ENCODE data around the gene GRPEL1.
"Not testable (repeated sequence)": the region's sequence is repeated elsewhere in the genome, so short reads cannot be mapped to it uniquely, and the experiment has no call there.

GRPEL1 gene

DNA sequence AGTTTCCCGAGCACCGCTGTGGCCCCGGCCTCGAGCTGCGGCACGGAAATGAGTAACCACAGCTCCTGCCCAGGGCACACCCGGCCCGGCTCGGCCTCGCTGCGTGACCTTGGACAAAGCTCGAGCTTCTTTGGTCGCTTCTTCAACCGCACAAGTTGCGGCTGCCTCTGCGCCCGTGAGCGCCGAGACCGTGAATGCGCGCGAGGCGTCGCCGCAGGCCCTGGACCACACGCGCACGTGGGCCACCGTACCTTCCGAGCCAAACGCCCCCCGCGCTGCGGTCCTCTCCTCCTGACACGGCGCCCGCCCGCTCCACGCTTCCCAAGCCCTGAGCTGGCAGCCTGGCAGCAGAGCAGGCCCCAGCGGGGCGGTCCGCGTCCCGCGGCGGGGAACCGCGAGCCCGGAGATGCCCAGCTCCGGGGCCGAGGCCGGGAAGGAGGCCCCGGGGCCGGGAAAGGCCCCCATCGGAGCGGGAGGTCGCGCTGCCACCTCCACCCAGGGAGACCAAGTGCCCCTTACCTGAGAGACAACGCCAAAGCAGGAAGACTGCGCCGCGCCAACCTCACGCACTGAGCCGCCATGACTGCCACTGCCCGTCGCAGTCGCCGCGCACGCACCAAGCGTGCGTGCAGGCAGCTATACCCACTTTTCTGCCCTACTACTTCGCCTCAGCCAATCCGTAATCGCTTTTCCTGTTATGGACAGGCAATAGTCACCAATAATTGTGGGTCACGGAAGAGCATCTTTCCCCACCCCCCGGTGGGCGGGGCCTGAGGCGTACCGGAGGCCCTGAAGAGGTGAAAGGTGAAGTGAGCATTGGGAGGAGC, at the start of gene GRPEL1:
GRPEL1 (minus strand) TSS at position 613 of the 827 bp plus-strand sequence; CDS start at position 581, 32 bp downstream.
- DNase-seq (ENCODE audit: low read depth): peak; percentile 99

DNA sequence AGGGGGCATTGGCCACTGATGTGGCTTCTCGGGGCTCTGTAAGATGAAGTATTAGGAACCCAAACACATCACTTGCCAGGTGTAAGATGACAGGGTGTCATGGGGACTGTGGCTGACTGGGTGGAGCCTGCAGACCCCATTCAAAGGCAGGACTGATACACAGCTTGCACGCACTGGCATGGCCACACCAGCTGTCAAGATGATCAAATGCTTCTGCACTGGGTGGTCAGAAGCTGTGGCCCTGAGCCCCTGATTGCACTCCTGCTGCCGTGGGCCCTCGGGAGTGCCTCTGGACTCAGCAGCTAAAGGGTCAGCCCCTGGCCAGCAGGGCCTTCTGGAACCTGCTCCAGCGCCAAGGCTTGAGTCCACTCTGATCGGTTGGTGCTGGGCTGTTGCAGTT, 48.8 kb upstream of the GRPEL1 start:
- no peak for DNase-seq (ENCODE audit: low read depth)

DNA sequence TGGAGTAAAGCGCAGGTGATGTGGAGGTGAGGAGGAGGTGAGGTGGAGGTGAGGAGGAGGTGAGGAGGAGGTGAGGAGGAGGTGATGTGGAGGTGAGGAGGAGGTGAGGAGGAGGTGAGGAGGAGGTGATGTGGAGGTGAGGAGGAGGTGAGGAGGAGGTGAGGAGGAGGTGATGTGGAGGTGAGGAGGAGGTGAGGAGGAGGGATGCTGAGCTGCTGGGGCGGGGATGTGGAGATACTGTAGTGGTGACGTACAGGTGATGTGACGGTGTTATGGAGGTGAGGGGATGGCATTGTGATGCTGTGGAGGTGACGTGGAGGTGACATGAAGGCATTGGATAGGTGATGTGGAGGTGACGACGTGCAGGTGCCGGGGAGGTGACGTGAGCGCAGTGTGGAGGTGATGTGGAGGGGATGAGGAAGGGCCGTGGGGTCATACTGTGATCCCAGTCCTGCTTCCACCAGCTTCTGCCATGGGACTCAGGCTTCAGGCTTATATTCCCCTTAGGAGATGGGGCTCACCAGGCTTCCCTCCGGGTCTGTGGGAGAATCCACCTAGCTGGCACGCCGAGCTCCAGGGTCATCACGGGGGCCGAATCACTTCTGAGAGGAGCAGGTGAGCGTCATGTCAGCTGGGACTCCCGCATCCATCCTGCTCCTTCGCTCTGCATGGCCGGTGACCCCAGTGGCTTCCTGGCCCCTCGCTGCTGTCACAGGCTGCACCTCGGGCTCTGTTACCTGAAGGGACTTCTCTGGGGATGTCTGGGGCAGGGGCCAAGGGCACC, 47.9 kb upstream of the GRPEL1 start:
- no peak for DNase-seq (ENCODE audit: low read depth)

DNA sequence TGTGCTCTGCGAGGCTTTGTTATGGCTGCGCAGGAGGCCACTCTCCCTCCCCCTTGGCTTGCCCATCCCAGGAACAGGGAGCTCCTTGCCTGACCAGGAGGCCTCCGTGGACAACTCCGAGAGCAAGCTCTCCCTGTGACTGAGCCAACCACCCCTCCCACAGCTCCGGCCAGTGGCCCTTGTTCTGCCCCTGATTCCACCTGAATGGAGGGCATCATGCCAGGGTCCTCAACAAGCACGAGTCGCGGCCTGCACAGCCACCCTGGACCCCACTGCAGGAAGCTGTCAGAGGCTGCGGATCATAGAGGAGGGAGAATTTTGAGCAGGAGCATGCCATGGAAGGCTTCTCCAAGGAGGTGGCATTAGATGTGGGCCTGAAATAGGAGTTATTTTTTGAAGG, 44.8 kb upstream of the GRPEL1 start:
- DNase-seq (ENCODE audit: low read depth): no peak

DNA sequence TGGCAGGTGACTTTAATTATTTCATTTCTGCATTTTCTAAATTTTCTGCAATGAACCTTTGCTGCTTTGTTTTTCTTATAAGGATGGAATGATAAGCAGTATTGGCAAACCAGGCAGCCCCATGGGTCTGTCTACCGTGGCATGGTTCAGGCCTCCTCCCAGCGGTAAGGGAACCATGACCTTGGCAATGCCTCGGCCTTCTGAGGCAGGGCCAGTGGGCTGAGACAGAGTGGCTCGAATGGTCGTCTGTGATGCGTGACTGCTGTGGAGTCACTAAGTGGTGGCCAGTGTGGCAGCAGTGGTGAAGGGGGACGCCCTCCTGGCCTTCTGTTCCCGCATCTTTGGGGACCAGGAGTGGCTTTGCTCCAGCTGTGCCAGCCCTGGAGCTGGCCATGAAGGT, 43.6 kb upstream of the GRPEL1 start:
- DNase-seq (ENCODE audit: low read depth): no peak

DNA sequence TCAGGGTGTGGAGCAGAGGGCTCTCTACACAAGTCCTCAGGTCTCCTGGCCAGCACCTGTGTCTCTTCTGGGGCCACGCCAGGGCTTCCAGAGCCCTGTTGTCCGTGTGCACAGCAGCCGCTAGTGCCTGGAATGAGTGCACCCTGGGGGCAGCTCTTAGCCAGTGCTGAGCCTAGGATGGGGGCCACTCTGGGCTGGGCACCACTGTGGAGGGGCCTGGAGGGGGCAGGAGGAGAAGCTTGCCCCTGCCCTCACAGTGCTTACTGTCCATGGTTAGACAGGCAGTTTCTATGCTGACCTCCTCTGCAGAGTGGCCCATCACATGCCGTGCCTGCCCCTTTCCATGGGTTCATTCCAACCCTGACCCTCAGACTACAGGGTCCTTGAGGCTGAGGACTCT, 42.7 kb upstream of the GRPEL1 start:
- no peak for DNase-seq (ENCODE audit: low read depth)

DNA sequence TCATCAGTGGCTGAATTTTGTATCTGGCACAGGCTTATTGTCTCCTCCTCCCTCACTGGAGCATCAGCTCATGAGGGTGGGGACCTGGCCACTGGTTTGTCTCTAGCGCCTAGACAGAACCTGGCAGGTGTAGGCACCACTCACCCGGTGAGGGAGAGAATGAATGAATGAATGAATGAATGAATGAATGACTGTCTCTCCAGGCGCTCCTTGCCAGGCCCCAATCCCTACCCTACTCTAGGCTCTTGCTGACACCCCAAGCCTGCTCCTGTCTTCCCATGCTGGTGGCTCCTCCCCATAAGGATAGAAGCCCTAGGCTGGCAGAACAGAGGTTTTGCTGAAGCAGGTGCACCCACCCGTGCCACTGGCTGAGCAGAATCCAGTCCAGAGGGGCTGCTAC, 41.3 kb upstream of the GRPEL1 start:
- no peak for DNase-seq (ENCODE audit: low read depth)

DNA sequence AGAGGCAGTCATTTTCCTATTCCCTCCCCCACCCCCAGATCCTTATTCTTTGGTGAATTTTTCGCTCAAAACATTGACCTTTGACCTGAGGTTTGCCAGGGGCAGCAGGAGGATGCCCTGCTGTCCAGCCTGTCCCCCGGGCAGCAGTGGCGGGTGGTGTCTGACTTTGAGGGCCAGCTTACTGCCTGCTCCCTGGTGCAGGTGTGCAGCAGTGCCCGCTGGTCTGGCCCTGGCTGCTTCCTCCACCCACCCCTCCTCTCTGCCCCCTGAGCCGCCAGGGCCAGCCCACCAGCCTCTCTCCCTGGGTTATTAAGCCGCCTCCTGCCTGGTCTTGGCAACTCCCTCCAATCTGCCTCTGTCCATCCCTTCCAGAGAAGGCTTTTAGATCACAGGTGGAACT, 40.8 kb upstream of the GRPEL1 start:
- no peak for DNase-seq (ENCODE audit: low read depth)

DNA sequence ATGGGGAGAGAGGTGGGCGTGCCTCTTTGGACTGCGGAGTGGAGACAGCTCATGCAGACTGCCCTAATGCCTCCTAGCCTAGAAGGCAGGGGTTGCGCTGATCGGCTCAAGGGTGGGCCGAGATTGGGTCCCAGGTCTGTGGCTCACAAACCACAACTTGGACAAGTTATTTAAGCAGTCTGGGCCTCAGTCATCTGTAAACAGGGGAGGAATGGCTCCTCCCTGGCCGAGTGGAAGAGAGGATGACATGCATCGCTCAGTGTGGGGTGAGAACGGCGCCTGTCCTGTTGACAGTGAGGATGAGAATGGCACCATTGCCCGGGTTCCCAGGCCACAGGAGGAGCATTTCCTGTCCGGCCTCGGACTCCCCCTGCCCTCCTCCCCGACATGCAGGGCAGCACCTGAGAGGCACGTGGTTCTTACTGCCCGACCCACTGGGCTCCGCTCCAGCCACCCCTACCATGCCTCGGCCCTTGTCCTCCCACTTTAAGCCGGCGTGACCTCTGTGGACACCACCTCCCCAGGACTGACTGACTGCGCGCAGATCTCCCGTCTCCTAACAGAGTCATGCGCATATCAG, 40.3 kb upstream of the GRPEL1 start:
- no peak for DNase-seq (ENCODE audit: low read depth)

DNA sequence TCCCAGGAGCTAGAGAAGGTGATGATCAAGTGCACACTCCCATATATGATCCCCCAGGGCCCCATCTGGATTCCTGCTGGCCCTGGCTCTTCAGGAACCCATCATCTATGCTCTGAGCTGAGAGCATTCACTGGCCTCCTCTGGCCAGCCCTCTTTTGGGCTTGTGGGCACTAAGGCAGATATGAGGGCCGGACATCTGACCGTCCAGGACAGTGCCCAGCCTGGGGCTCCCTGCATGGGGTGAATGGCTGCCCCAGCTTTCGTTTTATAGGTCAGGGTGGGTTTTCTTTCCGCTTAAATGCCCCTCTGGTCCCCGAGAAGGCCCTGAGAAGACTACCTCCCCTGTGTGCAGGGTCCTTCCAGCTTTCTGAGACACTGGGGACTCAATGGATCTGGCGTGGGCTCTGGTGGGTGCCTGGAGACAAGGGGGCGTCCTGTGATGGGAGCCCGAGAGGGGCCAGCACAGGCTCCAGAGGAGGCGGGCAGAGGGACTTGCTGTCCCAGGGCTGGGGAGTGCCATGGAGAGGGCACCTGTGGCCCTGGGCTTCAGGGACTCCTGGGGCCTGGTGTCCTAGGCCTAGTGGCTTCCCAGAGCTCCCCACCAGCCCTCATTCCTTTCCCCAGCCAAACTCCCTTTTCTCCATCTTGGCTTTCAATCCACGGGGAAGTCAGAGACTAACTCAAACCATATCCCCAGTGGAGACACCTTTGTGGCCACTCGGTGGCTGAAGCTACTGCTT, 39.5 kb upstream of the GRPEL1 start:
- DNase-seq (ENCODE audit: low read depth): no peak

DNA sequence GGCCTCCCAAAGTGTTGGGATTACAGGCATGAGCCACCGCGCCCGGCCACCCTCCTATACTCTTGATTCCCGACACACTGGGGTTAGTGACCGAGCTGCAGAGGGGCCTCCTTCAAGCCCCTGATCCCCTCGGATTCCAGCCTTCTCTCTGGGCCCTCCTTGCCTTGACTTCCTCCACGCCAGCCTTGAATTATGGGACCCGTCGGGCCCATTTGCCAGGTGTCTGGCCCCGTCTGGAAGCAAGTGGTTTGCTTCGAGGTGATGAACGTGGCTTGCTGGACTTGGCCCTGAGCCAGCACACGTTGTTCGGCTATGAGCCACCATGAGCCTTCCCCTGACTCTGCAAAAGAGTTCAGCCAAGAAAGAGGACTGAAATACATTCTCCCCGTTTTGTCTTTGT, 37.4 kb upstream of the GRPEL1 start:
- DNase-seq (ENCODE audit: low read depth): no peak

DNA sequence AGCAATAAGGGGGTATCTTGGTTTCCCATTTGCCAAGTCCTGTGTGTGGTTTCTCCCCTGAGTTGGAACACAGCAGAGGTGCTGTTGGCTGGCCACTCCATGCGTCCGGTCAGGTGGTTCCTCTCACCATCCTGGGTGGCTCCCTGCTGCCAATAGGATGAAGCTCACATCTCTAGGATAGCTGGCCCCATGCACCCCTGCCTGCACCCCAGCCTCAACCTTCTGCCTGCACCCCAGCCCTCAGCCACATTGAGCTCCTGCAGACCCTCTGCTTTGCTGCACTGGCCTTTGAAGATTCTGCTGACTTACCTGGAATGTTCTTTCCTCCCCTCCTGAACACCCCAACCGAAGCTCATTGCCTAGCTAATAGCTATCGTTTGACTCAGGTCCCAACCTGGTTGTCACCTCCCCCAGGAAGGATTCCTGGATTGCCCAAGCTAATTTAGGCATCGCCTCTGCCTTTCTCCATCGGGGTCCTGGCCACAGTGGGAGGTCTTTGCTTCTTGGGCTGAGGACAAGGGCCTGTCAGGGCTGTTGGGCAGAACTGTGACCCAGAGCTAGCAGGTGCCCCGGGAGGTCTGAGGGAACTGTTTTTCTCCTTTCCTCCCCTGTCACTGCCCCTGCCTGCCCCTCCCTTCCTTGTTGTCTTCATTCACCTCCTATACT, 36.6 kb upstream of the GRPEL1 start:
- DNase-seq (ENCODE audit: low read depth): no peak

DNA sequence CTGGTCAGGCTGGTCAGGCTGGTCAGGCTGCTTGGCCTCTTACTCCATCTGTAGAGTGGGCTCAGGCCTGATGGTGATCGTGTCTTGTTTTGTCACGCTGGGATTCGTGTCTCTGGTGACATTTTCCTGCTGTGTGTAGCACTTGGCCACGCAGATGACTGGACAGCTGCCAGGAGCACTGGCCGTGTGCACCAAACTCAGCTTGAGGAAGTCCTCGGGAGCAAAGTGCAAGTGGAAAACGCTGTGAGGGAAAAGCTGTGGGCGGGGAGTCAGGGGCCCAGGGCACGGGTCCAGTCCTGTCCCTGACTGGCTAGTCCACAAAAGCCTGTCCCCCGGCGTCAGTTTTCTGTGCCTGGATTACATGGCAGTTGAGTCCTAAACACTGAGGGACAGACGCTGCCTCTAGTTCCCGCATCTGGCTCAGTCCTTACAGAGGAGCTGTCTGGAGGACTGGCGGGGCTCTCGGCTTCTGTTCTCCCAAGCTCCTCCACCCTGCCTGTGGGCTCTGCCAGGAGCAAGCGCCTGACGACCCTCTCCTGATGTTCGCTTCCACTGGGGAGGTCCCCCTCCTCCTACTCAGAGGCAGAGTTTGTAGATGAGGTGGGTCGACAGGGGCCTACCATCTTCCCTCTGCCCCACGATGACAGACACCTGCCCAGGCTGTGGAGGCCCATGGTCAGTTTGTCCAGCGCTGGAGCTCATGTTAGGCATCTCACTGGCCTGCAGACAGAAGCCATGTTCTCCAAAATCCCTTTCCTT, 35.9 kb upstream of the GRPEL1 start:
- DNase-seq (ENCODE audit: low read depth): no peak

DNA sequence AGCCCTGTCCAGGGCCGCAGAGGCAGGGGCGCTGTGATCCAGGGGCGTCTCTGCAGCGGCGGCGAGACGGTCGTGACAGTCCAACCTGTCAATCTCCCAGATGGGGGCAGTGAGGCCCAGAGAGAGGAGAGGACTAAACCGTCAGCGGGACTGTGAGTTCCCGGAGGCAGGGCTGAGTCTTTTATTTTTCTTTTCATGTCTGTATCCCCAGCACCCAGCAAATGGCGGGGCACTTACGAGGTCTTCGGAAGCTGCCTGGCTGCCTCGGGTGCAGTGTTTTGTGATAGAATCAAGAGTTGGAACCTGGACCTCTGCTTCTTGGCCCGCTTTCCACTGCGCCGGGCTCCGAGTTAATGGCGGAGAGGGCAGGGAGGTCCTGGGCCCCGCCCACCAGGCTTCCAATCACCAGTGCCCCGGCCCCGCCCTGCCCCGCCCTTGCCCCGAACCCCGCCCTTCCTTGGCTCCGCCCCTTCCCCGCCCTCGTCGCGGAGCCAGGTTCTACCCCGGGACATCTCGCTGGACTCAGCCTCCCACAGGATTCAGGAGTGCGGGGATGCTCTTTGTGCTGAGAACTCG, 35.3 kb upstream of the GRPEL1 start:
- DNase-seq (ENCODE audit: low read depth): peak; percentile 88

DNA sequence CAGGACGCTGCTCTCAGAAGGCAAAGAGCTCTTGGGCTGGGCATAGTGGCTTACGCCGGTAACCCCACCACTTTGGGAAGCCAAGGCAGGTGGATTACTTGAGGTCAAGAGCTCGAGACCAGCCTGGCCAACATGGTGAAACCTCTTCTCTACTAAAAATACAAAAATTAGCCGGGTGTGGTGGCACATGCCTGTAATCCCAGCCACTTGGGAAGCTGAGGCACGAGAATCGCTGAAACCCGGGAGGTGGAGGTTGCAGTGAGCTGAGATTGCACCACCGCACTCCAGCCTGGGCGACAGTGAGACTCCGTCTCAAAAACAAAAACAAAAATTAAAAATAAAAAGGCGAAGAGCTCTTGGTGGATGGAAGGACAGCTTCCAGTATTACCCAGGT, 34.6 kb upstream of the GRPEL1 start:
- not testable (repeated sequence) for DNase-seq (ENCODE audit: low read depth)

DNA sequence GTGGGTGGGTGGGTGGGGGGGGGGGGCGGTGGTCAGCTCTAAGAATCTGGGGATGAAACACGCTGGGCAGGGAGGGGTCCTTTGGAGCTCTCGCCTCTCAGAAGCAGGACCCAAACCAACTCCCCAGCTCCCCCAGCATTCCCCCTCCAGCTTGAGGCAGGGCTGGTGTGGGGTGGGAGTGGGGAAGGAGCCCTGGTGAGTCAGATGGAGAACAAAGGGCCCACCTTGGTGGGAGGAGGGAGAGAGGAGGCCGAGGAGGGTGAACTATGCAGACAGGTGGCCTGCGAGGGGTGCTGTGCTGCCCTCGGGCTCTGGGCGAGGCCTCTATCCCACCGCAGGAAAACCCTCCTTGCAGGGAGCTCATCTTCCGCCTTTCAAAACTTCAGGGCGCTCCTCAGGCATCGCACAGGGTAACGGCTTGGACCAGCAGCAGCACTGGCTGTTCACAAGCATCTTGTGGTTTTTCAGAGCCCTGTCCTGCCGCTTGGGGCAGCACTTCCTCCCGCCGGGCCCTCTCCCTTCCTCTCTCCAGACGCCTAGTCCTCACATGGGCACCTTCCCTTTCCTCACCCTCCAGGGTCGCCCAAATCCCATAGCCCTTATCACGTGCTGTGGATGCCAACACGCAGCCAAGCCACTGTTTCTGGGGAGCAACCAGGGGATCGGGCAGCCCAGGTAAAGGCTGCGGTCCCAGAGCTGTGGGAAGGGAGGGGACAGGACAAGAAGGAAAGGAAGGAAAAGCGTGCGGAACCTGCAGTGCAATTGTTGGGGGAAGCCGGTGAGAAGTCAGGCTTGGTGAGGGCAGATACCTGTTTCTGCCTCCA, 34.0 kb upstream of the GRPEL1 start:
- DNase-seq (ENCODE audit: low read depth): peak; percentile 73

DNA sequence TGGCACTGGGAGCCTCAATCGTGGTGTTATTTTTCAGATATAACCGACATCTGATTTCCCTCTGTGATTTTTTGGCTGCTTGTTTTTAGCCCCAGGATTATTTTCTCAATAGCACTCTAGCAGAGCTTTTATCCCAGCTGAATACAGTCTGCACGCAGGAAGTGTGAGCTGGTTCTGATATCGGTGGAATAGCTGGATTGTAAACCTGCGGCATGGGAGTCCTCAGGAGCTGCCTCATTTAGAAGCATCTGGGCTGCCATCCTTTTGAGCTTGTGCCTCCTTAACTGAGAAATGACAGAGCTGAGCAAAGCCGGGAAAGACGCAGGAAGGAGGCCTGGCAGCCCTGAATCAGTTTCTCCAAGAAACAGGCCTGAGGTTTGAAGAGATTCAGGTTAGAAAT, 28.4 kb upstream of the GRPEL1 start:
- no peak for DNase-seq (ENCODE audit: low read depth)

DNA sequence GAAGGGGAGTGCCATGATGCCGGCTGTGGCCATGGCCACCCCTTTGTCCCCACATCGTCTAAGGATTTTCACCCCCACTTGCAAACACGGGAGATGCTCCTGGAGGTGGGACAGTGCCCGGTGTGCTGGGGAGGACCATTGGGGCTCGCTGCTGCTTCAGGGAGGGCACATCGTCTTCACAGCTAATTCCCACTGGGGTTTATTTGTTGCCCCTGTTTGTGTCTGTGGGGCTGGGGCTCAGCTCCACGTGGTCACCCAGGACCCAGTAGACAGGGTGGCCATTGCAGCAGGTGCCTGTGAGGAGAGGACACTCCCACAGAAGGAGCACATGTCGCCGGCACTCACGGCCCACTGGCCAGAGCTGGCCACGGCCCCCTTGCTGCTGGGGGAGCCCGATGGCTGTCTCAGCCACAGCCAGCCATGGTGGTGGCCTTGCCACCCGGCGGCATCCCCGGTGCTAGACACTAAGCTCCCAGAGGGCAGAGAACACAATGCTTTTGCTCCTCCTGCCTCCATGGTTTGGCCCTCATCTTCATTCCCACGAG, 27.8 kb upstream of the GRPEL1 start:
- DNase-seq (ENCODE audit: low read depth): no peak

DNA sequence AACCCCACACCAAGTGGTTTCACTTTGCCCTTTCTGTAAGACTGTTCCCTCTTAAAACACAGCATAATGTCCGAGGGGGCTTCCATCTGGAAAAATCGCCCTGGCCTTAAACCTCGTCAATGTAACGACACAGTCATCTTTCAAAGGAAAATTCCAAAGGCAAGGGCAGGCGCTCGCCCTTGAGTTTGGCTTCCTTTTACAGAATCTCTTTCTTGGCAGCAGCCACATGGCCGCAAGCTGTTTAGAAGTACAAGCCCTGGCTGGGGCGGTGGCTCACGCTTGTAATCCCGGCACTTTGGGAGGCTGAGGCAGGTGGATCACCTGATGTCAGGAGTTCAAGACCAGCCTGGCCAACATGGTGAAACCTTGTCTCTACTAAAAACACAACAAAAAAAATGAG, 27.1 kb upstream of the GRPEL1 start:
- no peak for DNase-seq (ENCODE audit: low read depth)

DNA sequence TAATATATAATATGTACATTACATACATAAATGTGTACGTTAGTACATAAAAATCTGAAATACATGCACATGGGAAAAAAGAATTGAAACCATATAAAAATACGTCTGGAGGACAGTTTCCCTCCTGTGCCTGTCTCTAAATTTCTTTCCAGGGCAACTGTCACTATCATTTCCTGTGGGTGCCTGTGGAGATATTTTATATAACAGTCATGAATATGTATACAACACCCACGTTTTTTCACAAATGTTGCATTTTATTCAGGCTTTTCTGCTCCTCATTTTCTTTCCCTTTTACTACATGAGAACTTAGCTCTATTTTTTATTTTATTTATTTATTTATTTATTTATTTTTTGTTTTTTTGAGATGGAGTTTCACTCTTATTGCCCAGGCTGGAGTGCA, 24.2 kb upstream of the GRPEL1 start:
- no peak for DNase-seq (ENCODE audit: low read depth)
